IMR-90 (cell line): ENCODE data around the gene CD81. TPM values are rescaled to one million over a fixed set of nuclear protein-coding genes. Genes with fewer than 3 reads are reported as not detected.

Experiments used
- polyA plus RNA-seq, 3 experiments: library from polyadenylated mRNA; depleted of rRNA; stranded (reverse); fragments of >200 nt; gene quantifications; 2 replicates each; pipeline ENCODE4 v1.2.3, GENCODE V29; 2012; ENCODE audit warnings: low replicate concordance in 1 of 3
- total RNA-seq: library from RNA; depleted of rRNA; stranded (reverse); fragments of >200 nt; gene quantifications from 2 replicates; pipeline ENCODE4 v1.2.3, GENCODE V29; 2012
- TF ChIP-seq, protein P1 (sequence below): fragments of 150-350 bp; IDR thresholded peaks from 2 replicates; pipeline ENCODE4 v1.6.1; 2017; ENCODE audit warnings: mild to moderate bottlenecking, antibody characterized with exemption, low read length, low read depth
- TF ChIP-seq, protein P2 (sequence below): fragments of 150-350 bp; IDR thresholded peaks from 2 replicates; pipeline ENCODE4 v1.6.1; 2016; ENCODE audit warnings: low read depth, mild to moderate bottlenecking, low read length, moderate library complexity, borderline replicate concordance

CD81 gene
- total and polyA plus RNA-seq, 2 of the 4 experiments (the other 2 are of a cell fraction), result 159 to 689 TPM

DNA sequence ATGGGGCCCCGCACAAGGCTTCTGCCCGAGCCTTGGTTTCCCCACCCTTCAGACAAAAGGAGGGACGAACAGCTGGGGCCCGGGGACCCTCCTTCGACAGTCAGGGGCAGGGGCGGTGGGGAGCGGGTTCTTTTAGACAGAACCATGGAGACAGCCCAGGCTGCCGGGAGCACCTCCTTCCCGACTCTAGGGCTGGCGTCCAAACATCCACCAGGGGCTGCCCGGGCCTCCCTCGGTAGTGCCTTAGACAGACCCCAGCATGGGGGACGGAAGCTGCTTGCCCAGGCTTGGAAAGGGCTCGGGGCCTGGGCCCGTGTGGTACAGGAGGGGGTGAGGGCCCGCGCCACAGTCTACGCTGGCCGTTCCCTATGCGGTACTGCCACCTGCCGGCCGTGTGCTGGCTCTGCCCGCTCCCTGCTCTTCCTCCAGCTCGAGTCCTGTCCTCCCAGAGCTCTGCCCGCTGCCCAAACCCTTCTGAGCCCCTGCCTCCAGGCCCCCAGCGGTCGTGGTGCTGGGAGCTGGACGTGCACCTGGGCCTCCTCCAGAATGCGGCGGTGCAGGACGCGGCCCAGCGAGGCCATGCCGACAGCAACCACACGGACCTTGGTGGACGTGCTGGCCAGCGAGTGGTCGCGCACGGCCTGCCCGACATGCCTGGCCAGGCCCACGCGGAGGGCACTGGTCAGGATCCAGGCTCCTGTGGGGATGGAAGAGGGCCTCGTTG lies 43.6 kb downstream of the CD81 start (continued):
- TF ChIP-seq, protein P1, sequence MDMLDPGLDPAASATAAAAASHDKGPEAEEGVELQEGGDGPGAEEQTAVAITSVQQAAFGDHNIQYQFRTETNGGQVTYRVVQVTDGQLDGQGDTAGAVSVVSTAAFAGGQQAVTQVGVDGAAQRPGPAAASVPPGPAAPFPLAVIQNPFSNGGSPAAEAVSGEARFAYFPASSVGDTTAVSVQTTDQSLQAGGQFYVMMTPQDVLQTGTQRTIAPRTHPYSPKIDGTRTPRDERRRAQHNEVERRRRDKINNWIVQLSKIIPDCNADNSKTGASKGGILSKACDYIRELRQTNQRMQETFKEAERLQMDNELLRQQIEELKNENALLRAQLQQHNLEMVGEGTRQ, result no peak
- TF ChIP-seq, protein P2, sequence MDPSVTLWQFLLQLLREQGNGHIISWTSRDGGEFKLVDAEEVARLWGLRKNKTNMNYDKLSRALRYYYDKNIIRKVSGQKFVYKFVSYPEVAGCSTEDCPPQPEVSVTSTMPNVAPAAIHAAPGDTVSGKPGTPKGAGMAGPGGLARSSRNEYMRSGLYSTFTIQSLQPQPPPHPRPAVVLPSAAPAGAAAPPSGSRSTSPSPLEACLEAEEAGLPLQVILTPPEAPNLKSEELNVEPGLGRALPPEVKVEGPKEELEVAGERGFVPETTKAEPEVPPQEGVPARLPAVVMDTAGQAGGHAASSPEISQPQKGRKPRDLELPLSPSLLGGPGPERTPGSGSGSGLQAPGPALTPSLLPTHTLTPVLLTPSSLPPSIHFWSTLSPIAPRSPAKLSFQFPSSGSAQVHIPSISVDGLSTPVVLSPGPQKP, result no peak
